HG03354 (cell line): ENCODE data around the gene RAP1GAP2.
"Not testable (repeated sequence)": the region's sequence is repeated elsewhere in the genome, so short reads cannot be mapped to it uniquely, and the experiment has no call there.

ENCODE experiments used
- ATAC-seq: cut with Tn5 transposase; IDR thresholded peaks from one replicate; pipeline ENCODE4 v1.9.1; 2021; ENCODE audit warnings: mild to moderate bottlenecking; ENCODE audit not compliant: unreplicated experiment, poor library complexity, severe bottlenecking

The RAP1GAP2 gene

GRCh38 chr17:2796164-2797125 is at the start of gene RAP1GAP2:
Gene RAP1GAP2, plus strand, starts transcription at chr17:2796438. Its CDS starts 90 bp downstream, at chr17:2796528.
- no peak for ATAC-seq

GRCh38 chr17:2749058-2749783 is 47.0 kb upstream of the RAP1GAP2 start, which contains the start of gene CCDC92B:
Gene CCDC92B, minus strand, starts transcription at chr17:2749652. Its CDS starts 14,507 bp downstream, at chr17:2735145.
- ATAC-seq: no peak

- ATAC-seq: no peak
These were observed 46.5 kb upstream of the RAP1GAP2 start for GRCh38 chr17:2749784-2750181.

- no peak for ATAC-seq
These were observed 45.5 kb upstream of the RAP1GAP2 start for GRCh38 chr17:2750721-2751120.

GRCh38 chr17:2751491-2751890 is 44.7 kb upstream of the RAP1GAP2 start:
- no peak for ATAC-seq

GRCh38 chr17:2755891-2756724 is 40.1 kb upstream of the RAP1GAP2 start:
- ATAC-seq: no peak

GRCh38 chr17:2758870-2759269 is 37.4 kb upstream of the RAP1GAP2 start:
- ATAC-seq: no peak

- ATAC-seq: no peak
These were observed 26.1 kb upstream of the RAP1GAP2 start for GRCh38 chr17:2770129-2770528.

GRCh38 chr17:2775206-2775605 is 21.0 kb upstream of the RAP1GAP2 start:
- no peak for ATAC-seq

GRCh38 chr17:2776589-2777241 is 19.5 kb upstream of the RAP1GAP2 start:
- no peak for ATAC-seq

- no peak for ATAC-seq
These were observed 18.9 kb upstream of the RAP1GAP2 start for GRCh38 chr17:2777242-2777867.

GRCh38 chr17:2778489-2778888 is 17.7 kb upstream of the RAP1GAP2 start:
- no peak for ATAC-seq

GRCh38 chr17:2779545-2779944 is 16.7 kb upstream of the RAP1GAP2 start:
- ATAC-seq: no peak

- no peak for ATAC-seq
These were observed 16.0 kb upstream of the RAP1GAP2 start for GRCh38 chr17:2780256-2780655.

GRCh38 chr17:2780931-2781454 is 15.2 kb upstream of the RAP1GAP2 start:
- ATAC-seq: no peak

GRCh38 chr17:2781598-2781997 is 14.6 kb upstream of the RAP1GAP2 start:
- not testable (repeated sequence) for ATAC-seq

GRCh38 chr17:2782055-2782454 is 14.2 kb upstream of the RAP1GAP2 start:
- ATAC-seq: no peak

GRCh38 chr17:2783310-2784030 is 12.8 kb upstream of the RAP1GAP2 start:
- ATAC-seq: no peak
